GM18868 (cell line): ENCODE data around the gene EGFLAM.
A peak's percentile ranks its signal among the peaks of the same experiment; 100 is the strongest.

Experiments used
- ATAC-seq: cut with Tn5 transposase; IDR thresholded peaks from one replicate; pipeline ENCODE4 v1.9.1; 2021; ENCODE audit warnings: mild to moderate bottlenecking, moderate library complexity; ENCODE audit not compliant: unreplicated experiment

The EGFLAM gene

GRCh38 chr5:38371596-38371995 lies 113.2 kb downstream of the EGFLAM start:
- ATAC-seq: no peak

GRCh38 chr5:38373743-38374142 lies 115.4 kb downstream of the EGFLAM start:
- ATAC-seq: no peak

- no peak for ATAC-seq
Observed at GRCh38 chr5:38375423-38375822, 117.1 kb downstream of the EGFLAM start.

GRCh38 chr5:38376404-38376803 lies 118.0 kb downstream of the EGFLAM start:
- ATAC-seq: no peak

- ATAC-seq: no peak
Observed at GRCh38 chr5:38378579-38378978, 120.2 kb downstream of the EGFLAM start.

- no peak for ATAC-seq
Observed at GRCh38 chr5:38379350-38379937, 121.1 kb downstream of the EGFLAM start.

- ATAC-seq: no peak
Observed at GRCh38 chr5:38380537-38380936, 122.2 kb downstream of the EGFLAM start.

- ATAC-seq: no peak
Observed at GRCh38 chr5:38381361-38381760, 123.0 kb downstream of the EGFLAM start.

GRCh38 chr5:38382898-38383297 lies 124.5 kb downstream of the EGFLAM start:
- peak; percentile 99 for ATAC-seq

GRCh38 chr5:38383701-38384100 lies 125.3 kb downstream of the EGFLAM start:
- ATAC-seq: no peak

GRCh38 chr5:38384396-38384795 lies 126.0 kb downstream of the EGFLAM start:
- ATAC-seq: no peak

- ATAC-seq: no peak
Observed at GRCh38 chr5:38387161-38387560, 128.8 kb downstream of the EGFLAM start.

GRCh38 chr5:38393636-38394035 lies 135.3 kb downstream of the EGFLAM start:
- ATAC-seq: no peak

GRCh38 chr5:38396766-38397165 lies 138.4 kb downstream of the EGFLAM start:
- no peak for ATAC-seq

GRCh38 chr5:38400365-38400764 lies 142.0 kb downstream of the EGFLAM start:
- ATAC-seq: no peak

- no peak for ATAC-seq
Observed at GRCh38 chr5:38401145-38401544, 142.8 kb downstream of the EGFLAM start.

GRCh38 chr5:38403406-38403805 lies 145.0 kb downstream of the EGFLAM start:
- ATAC-seq: no peak

- ATAC-seq: no peak
Observed at GRCh38 chr5:38403877-38404635, 145.7 kb downstream of the EGFLAM start.

- no peak for ATAC-seq
Observed at GRCh38 chr5:38404667-38405276, 146.4 kb downstream of the EGFLAM start.

- no peak for ATAC-seq
Observed at GRCh38 chr5:38408446-38409198, 150.3 kb downstream of the EGFLAM start.

GRCh38 chr5:38410304-38410990 lies 152.1 kb downstream of the EGFLAM start:
- no peak for ATAC-seq
